H1 (cell line): ENCODE measurements around the gene RNF126.

Source experiments
- CBX5 ChIP-seq: fragments of 300-800, 300-1000 bp; sonication (generic); IDR thresholded peaks from 2 replicates; pipeline ENCODE4 v1.7.1; 2016; ENCODE audit warnings: antibody characterized with exemption, low read length, low read depth
- CHD2 ChIP-seq: IDR thresholded peaks from 2 replicates; pipeline ENCODE4 v1.6.1; 2012; ENCODE audit warnings: low read length, improper control_type of control experiment
- EZH2 ChIP-seq: fragments of 200-600 bp; sonication (generic); IDR thresholded peaks from 2 replicates; pipeline ENCODE4 v1.7.1; 2012; ENCODE audit warnings: low read depth, mild to moderate bottlenecking, moderate library complexity, low read length, inconsistent platforms; ENCODE audit not compliant: severe bottlenecking
- HDAC2 ChIP-seq, 2 experiments: fragments of 300-600 bp in 1 of 2; sonication (generic) in 1 of 2; IDR thresholded peaks; 2 replicates each; pipeline ENCODE4 v1.6.1; 2011 to 2012; ENCODE audit warnings: low read depth in 2 of 2, low read length in 2 of 2, mild to moderate bottlenecking in 2 of 2, moderate library complexity in 2 of 2, borderline replicate concordance in 1 of 2, inconsistent platforms in 1 of 2
- HDAC6 ChIP-seq: IDR thresholded peaks from one replicate; pipeline ENCODE4 v1.7.1; 2012; ENCODE audit warnings: low read depth, mild to moderate bottlenecking, inconsistent platforms, low read length, moderate library complexity
- JUN ChIP-seq: IDR thresholded peaks from 2 replicates; pipeline ENCODE4 v1.6.1; 2011; ENCODE audit warnings: low read depth, mild to moderate bottlenecking, improper control_type of control experiment, low read length
- POLR2A ChIP-seq, 2 experiments: IDR thresholded peaks; 1 replicate in 1 of 2; 2 replicates in 1 of 2; pipeline ENCODE4 v1.6.1; 2011; ENCODE audit warnings: low read depth in 2 of 2, low read length in 2 of 2, mild to moderate bottlenecking in 2 of 2; ENCODE audit errors: control extremely low read depth in 1 of 2
- TAF1 ChIP-seq: IDR thresholded peaks from 2 replicates; pipeline ENCODE4 v1.6.1; 2011; ENCODE audit warnings: mild to moderate bottlenecking, low read depth, low read length
- YY1 ChIP-seq: IDR thresholded peaks from 2 replicates; pipeline ENCODE4 v1.6.1; 2011; ENCODE audit warnings: low read depth, mild to moderate bottlenecking, low read length
- TF ChIP-seq, protein P1 (sequence below), 3 experiments: IDR thresholded peaks; 1 replicate in 2 of 3; 2 replicates in 1 of 3; pipeline versions ENCODE4 v1.5.1 to v1.6.1; 2011; ENCODE audit warnings: low read length in 3 of 3, mild to moderate bottlenecking in 3 of 3, inconsistent platforms in 2 of 3, low read depth in 1 of 3, moderate library complexity in 1 of 3; ENCODE audit not compliant: insufficient read depth in 1 of 3; ENCODE audit errors: control extremely low read depth in 1 of 3
- TF ChIP-seq, protein P2 (sequence below): IDR thresholded peaks from 2 replicates; pipeline ENCODE4 v1.6.1; 2011; ENCODE audit warnings: low read length, improper control_type of control experiment

DNA sequence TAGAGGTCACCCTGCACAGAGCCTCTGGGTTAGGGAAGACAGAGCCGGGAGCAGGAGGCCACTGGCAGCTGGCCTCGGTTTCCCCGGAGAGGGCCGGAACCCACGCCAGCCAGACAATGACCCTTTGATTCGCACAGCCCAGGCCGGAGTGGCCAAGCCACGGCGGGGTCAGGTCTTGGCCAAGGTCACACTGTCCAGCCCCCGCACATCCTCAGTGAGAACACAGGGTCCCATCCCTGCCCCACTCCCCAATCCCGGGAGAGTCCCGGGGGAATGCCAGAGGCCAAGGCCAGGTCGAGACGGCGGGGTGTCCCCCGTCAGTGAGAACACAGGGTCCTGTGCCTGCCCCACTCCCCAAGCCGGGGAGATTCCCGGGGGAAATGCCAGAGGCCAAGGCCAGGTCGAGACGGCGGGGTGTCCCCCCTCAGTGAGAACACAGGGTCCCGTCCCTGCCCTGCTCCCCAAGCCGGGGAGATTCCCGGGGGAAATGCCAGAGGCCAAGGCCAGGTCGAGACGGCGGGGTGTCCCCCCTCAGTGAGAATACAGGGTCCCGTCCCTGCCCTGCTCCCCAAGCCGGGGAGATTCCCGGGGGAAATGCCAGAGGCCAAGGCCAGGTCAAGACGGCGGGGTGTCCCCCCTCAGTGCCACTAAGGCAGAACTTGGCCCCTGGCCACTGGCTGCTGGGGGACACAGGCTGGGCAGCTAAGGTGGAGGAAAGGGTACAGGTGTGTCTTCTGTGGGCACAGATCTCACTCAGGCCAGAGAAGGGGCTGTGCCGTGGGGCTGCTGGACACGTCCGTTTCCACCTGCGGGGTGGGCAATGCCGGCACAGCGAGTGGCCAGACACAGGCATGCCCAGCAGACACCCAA, 11.5 kb upstream of the RNF126 start:
- TF ChIP-seq CBX5 (no peak), POLR2A (IDR thresholded peaks at IDR 0.05; ENCODE audit: control extremely low read depth in 1 of 2, low read depth in 2 of 2, low read length in 2 of 2) (no peak), EZH2 (no peak), JUN (no peak), TAF1 (no peak), HDAC2 (IDR thresholded peaks at IDR 0.05; ENCODE audit: borderline replicate concordance in 1 of 2, low read depth in 2 of 2, low read length in 2 of 2) (no peak), YY1 (no peak), CHD2 (no peak), HDAC6 (no peak)
- TF ChIP-seq, protein P1, sequence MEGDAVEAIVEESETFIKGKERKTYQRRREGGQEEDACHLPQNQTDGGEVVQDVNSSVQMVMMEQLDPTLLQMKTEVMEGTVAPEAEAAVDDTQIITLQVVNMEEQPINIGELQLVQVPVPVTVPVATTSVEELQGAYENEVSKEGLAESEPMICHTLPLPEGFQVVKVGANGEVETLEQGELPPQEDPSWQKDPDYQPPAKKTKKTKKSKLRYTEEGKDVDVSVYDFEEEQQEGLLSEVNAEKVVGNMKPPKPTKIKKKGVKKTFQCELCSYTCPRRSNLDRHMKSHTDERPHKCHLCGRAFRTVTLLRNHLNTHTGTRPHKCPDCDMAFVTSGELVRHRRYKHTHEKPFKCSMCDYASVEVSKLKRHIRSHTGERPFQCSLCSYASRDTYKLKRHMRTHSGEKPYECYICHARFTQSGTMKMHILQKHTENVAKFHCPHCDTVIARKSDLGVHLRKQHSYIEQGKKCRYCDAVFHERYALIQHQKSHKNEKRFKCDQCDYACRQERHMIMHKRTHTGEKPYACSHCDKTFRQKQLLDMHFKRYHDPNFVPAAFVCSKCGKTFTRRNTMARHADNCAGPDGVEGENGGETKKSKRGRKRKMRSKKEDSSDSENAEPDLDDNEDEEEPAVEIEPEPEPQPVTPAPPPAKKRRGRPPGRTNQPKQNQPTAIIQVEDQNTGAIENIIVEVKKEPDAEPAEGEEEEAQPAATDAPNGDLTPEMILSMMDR (IDR thresholded peaks at IDR 0.05; ENCODE audit: control extremely low read depth in 1 of 3, insufficient read depth in 1 of 3, low read depth in 1 of 3, low read length in 3 of 3), result no peak
- TF ChIP-seq, protein P2, sequence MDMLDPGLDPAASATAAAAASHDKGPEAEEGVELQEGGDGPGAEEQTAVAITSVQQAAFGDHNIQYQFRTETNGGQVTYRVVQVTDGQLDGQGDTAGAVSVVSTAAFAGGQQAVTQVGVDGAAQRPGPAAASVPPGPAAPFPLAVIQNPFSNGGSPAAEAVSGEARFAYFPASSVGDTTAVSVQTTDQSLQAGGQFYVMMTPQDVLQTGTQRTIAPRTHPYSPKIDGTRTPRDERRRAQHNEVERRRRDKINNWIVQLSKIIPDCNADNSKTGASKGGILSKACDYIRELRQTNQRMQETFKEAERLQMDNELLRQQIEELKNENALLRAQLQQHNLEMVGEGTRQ, result no peak
